GM12892 (cell line): Measurements from ENCODE around the gene RSU1.

Source experiments
- DNase-seq: peaks from one replicate; pipeline ENCODE4 v3.0.0; 2011; ENCODE audit not compliant: insufficient read length
- FAIRE-seq: peaks from 2 replicates; lab custom pipeline; 2011; peaks lifted over from hg19 to GRCh38; lab: Jason Lieb, UNC
- POLR2A ChIP-seq: IDR thresholded peaks from 2 replicates; pipeline ENCODE4 v1.6.1; 2011; ENCODE audit warnings: low read depth, low read length, control low read depth
- POLR2AphosphoS5 ChIP-seq: IDR thresholded peaks from 2 replicates; pipeline ENCODE4 v1.6.1; 2011; ENCODE audit warnings: low read depth, low read length, control low read depth
- TAF1 ChIP-seq: IDR thresholded peaks from 2 replicates; pipeline ENCODE4 v1.6.1; 2011; ENCODE audit warnings: low read depth, mild to moderate bottlenecking, control low read depth, low read length, borderline replicate concordance

Gene RSU1

GRCh38 chr10:16559236-16559773 lies 257.9 kb downstream of the RSU1 start:
- no peak for DNase-seq
- TF ChIP-seq POLR2A = no peak
- TF ChIP-seq TAF1 = no peak
- TF ChIP-seq POLR2AphosphoS5 = no peak
- no peak for FAIRE-seq

GRCh38 chr10:16547973-16548372 lies 269.3 kb downstream of the RSU1 start:
- no peak for TF ChIP-seq TAF1
- TF ChIP-seq POLR2A = no peak
- no peak for TF ChIP-seq POLR2AphosphoS5
- DNase-seq = no peak
- FAIRE-seq = no peak

- FAIRE-seq (no peak), DNase-seq (peak; percentile 24)
- TF ChIP-seq POLR2AphosphoS5 (no peak), POLR2A (no peak), TAF1 (no peak)
These were observed 272.0 kb downstream of the RSU1 start for GRCh38 chr10:16545116-16545736.

GRCh38 chr10:16544591-16544990 lies 272.6 kb downstream of the RSU1 start:
- TF ChIP-seq POLR2A (no peak), POLR2AphosphoS5 (no peak), TAF1 (no peak)
- DNase-seq (no peak), FAIRE-seq (no peak)

- DNase-seq (no peak), FAIRE-seq (no peak)
- TF ChIP-seq TAF1 = no peak
- no peak for TF ChIP-seq POLR2A
- TF ChIP-seq POLR2AphosphoS5 = no peak
These were observed 273.1 kb downstream of the RSU1 start for GRCh38 chr10:16544099-16544498.
